IMR-90 (cell line): ENCODE data around the gene ASMTL. TPM values are rescaled to one million over a fixed set of nuclear protein-coding genes. Genes with fewer than 3 reads are reported as not detected.

ENCODE experiments used
- ATAC-seq: fragments of 200-7000 bp; cut with Tn5 transposase; 2 replicates; pipeline ENCODE4 v1.9.1; 2020; ENCODE audit warnings: low read depth, mild to moderate bottlenecking, moderate library complexity
- BruUV-seq: library from RNA; stranded (reverse); fragments of 400-500 nt; replicated peaks from 2 replicates; lab custom pipeline; 2021; lab: Mats Ljungman, UMichigan
- CTCF ChIA-PET: fragments of 300-600 bp; formaldehyde crosslinking; extraction: SDS; loops from one replicate; lab custom pipeline; 2021; ENCODE audit warnings: antibody characterized with exemption; lab: Yijun Ruan, JAX
- POLR2A ChIA-PET: fragments of 300-600 bp; sonication (Branson Sonifier 250); formaldehyde crosslinking; loops from one replicate; lab custom pipeline; 2022; ENCODE audit warnings: antibody characterized with exemption; ENCODE audit not compliant: unreplicated experiment; lab: Charles Lee
- DNase-seq: peaks from one replicate; pipeline ENCODE4 v3.0.0; 2013
- H2AFZ ChIP-seq: replicated peaks from 2 replicates; pipeline ENCODE3; 2013; ENCODE audit warnings: low read length, mild to moderate bottlenecking; ENCODE audit not compliant: poor library complexity
- H2AK5ac ChIP-seq: 2 replicates; pipeline ENCODE4 v1.6.1; 2013; ENCODE audit warnings: low read depth, low read length, inconsistent platforms
- H2AK9ac ChIP-seq: replicated peaks from 2 replicates; pipeline ENCODE3; 2013; ENCODE audit warnings: mild to moderate bottlenecking, low read depth, low read length, moderate library complexity; ENCODE audit not compliant: poor library complexity
- H2BK120ac ChIP-seq: 2 replicates; pipeline ENCODE4 v1.6.1; 2013; ENCODE audit warnings: low read depth, low read length, inconsistent platforms
- H2BK15ac ChIP-seq: 3 replicates; pipeline ENCODE4 v1.6.1; 2013; ENCODE audit warnings: low read depth, low read length, inconsistent platforms
- H2BK20ac ChIP-seq: 2 replicates; pipeline ENCODE4 v1.6.1; 2013; ENCODE audit warnings: low read depth, mild to moderate bottlenecking, inconsistent platforms, low read length, moderate library complexity
- H2BK5ac ChIP-seq: 2 replicates; pipeline ENCODE4 v1.6.1; 2013; ENCODE audit warnings: mild to moderate bottlenecking, low read depth, low read length, inconsistent platforms; ENCODE audit not compliant: poor library complexity, severe bottlenecking
- H3K14ac ChIP-seq: replicated peaks from 2 replicates; pipeline ENCODE4 v1.6.1; 2013; ENCODE audit warnings: low read depth, low read length, inconsistent platforms
- H3K18ac ChIP-seq: 2 replicates; pipeline ENCODE4 v1.6.1; 2013; ENCODE audit warnings: low read depth, low read length, control low read depth
- H3K23ac ChIP-seq: 2 replicates; pipeline ENCODE4 v1.6.1; 2013; ENCODE audit warnings: low read depth, low read length, inconsistent platforms
- H3K27ac ChIP-seq: 2 replicates; pipeline ENCODE4 v1.5.1; 2013; ENCODE audit warnings: mild to moderate bottlenecking, control low read depth, low read length; ENCODE audit not compliant: insufficient read depth
- H3K27me3 ChIP-seq: 2 replicates; pipeline ENCODE4 v1.6.1; 2013; ENCODE audit warnings: low read length; ENCODE audit not compliant: control insufficient read depth, insufficient read depth
- H3K36me3 ChIP-seq: 2 replicates; pipeline ENCODE4 v1.6.1; 2013; ENCODE audit warnings: low read length, mixed read lengths; ENCODE audit not compliant: control insufficient read depth, insufficient read depth
- H3K4ac ChIP-seq: 2 replicates; pipeline ENCODE4 v1.6.1; 2013; ENCODE audit warnings: low read depth, low read length, inconsistent platforms
- H3K4me1 ChIP-seq: 2 replicates; pipeline ENCODE4 v1.6.1; 2013; ENCODE audit warnings: low read length, mixed read lengths; ENCODE audit not compliant: control insufficient read depth, insufficient read depth
- H3K4me2 ChIP-seq: 2 replicates; pipeline ENCODE4 v1.6.1; 2013; ENCODE audit warnings: low read depth, mild to moderate bottlenecking, control low read depth, low read length, moderate library complexity
- H3K4me3 ChIP-seq: 2 replicates; pipeline ENCODE4 v1.5.1; 2013; ENCODE audit warnings: low read depth, mild to moderate bottlenecking, control low read depth, low read length, moderate library complexity; ENCODE audit not compliant: insufficient read depth
- H3K56ac ChIP-seq: 2 replicates; pipeline ENCODE4 v1.6.1; 2013; ENCODE audit warnings: low read length, inconsistent platforms; ENCODE audit not compliant: insufficient read depth; ENCODE audit errors: extremely low read depth
- H3K79me1 ChIP-seq, 2 experiments: 2 replicates each; pipeline ENCODE4 v1.6.1; 2013; ENCODE audit warnings: low read length in 2 of 2, inconsistent platforms in 1 of 2, low read depth in 1 of 2
- H3K9ac ChIP-seq: 2 replicates; pipeline ENCODE4 v1.6.1; 2013; ENCODE audit warnings: low read depth, low read length, control low read depth
- H3K9me1 ChIP-seq: 2 replicates; pipeline ENCODE4 v1.6.1; 2013; ENCODE audit warnings: low read length, inconsistent platforms; ENCODE audit not compliant: insufficient read depth
- H3K9me3 ChIP-seq: 2 replicates; pipeline ENCODE4 v1.6.1; 2013; ENCODE audit warnings: low read length; ENCODE audit not compliant: control insufficient read depth, insufficient read depth
- H4K20me1 ChIP-seq: 2 replicates; pipeline ENCODE4 v1.6.1; 2013; ENCODE audit warnings: low read length, inconsistent platforms; ENCODE audit not compliant: insufficient read depth
- H4K5ac ChIP-seq: 2 replicates; pipeline ENCODE4 v1.6.1; 2013; ENCODE audit warnings: mild to moderate bottlenecking, low read depth, low read length, control low read depth
- H4K8ac ChIP-seq, 2 experiments: 2 replicates each; pipeline ENCODE4 v1.6.1; 2013; ENCODE audit warnings: low read depth in 2 of 2, low read length in 2 of 2, control low read depth in 1 of 2, inconsistent platforms in 1 of 2
- H4K91ac ChIP-seq: 2 replicates; pipeline ENCODE4 v1.6.1; 2013; ENCODE audit warnings: low read depth, low read length, inconsistent platforms; ENCODE audit not compliant: insufficient read depth
- FOS ChIP-seq: fragments of 150-350 bp; IDR thresholded peaks from 2 replicates; pipeline ENCODE4 v1.6.1; 2016; ENCODE audit warnings: low read depth, low read length
- MAZ ChIP-seq: IDR thresholded peaks from 2 replicates; pipeline ENCODE4 v1.6.1; 2012; ENCODE audit warnings: low read depth, mild to moderate bottlenecking, low read length, improper control_type of control experiment, moderate library complexity, borderline replicate concordance
- MXI1 ChIP-seq: IDR thresholded peaks from 2 replicates; pipeline ENCODE4 v1.6.1; 2012; ENCODE audit warnings: low read depth, mild to moderate bottlenecking, low read length, moderate library complexity, borderline replicate concordance
- NFE2L2 ChIP-seq: fragments of 150-350 bp; IDR thresholded peaks from 2 replicates; pipeline ENCODE4 v1.6.1; 2016; ENCODE audit warnings: low read depth, mild to moderate bottlenecking, low read length
- RAD21 ChIP-seq: IDR thresholded peaks from 2 replicates; pipeline ENCODE4 v1.6.1; 2012; ENCODE audit warnings: low read length, improper control_type of control experiment
- RFX5 ChIP-seq: IDR thresholded peaks from 2 replicates; pipeline ENCODE4 v1.8.0; 2012; ENCODE audit warnings: low read depth, mild to moderate bottlenecking, low read length, moderate library complexity
- SMC3 ChIP-seq: fragments of 150-350 bp; IDR thresholded peaks from 2 replicates; pipeline ENCODE4 v1.6.1; 2016; ENCODE audit warnings: low read depth, mild to moderate bottlenecking, antibody characterized with exemption, low read length, moderate library complexity
- WGBS, 2 experiments: methylation state at CpG; one replicate each; pipeline versions ENCODE4 v1.1.5 to v1.1.7; 2013; ENCODE audit warnings: missing lambda C conversion rate in 2 of 2; ENCODE audit not compliant: insufficient read length in 1 of 2; ENCODE audit errors: extremely low coverage in 2 of 2; 5-methylcytosine and 5-hydroxymethylcytosine counted together
- dilution Hi-C: fragments of 300-500 bp; cut with HindIII; formaldehyde crosslinking; loops from one replicate; pipeline ENCODE4 v1.14.3; 2018; ENCODE audit warnings: low sequenced_read_pairs; ENCODE audit not compliant: unreplicated experiment
- in situ Hi-C: fragments of 300-500 bp; cut with MboI; formaldehyde crosslinking; loops from 3 replicates; pipeline ENCODE4 v1.14.3; 2019; ENCODE audit warnings: low sequenced_read_pairs, inconsistent platforms, mixed read lengths
- intact Hi-C: fragments of 100-400 bp; cut with micrococcal nuclease; formaldehyde crosslinking; loops from 2 replicates; pipeline ENCODE4 v1.10.0; 2022
- polyA plus RNA-seq, 3 experiments: library from polyadenylated mRNA; depleted of rRNA; stranded (reverse); fragments of >200 nt; gene quantifications; 2 replicates each; pipeline ENCODE4 v1.2.3, GENCODE V29; 2012; ENCODE audit warnings: low replicate concordance in 1 of 3
- total RNA-seq: library from RNA; depleted of rRNA; stranded (reverse); fragments of >200 nt; gene quantifications from 2 replicates; pipeline ENCODE4 v1.2.3, GENCODE V29; 2012
- TF ChIP-seq, protein P1 (sequence below): conservative IDR thresholded peaks from 2 replicates; pipeline ENCODE4 v1.5.1; 2012; ENCODE audit warnings: mild to moderate bottlenecking, low read depth, low read length, improper control_type of control experiment

The ASMTL gene
- total and polyA plus RNA-seq, 2 of the 4 experiments (the other 2 are of a cell fraction): 13.4 to 33.4 TPM

DNA sequence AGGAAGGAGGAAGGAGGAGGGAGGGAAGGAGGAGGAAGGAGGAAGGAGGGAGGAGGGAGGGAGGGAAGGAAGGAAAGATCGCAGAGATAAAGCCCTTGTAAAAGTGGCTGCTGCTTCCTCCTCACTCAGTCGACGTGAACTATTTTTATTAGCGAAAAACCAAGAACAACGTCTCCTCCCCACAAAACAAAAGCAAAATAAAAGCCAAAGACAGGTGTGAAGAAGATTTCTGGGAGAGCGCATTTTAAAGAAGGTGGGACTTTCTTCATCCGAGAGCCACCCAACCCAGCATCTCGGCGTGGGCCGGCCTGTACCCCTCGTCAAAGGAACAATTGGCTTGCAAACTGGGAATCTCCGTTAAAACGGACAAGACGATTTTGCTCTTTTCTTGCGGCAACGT is 40.7 kb upstream of the ASMTL start:
- no peak overlapping the region for H2BK120ac ChIP-seq
- DNase-seq (no peak), ATAC-seq (no peak)
- no peak overlapping the region for H2BK15ac ChIP-seq
- no peak overlapping the region for H4K91ac ChIP-seq
- H3K27me3 ChIP-seq: no peaks in the 10 kb centered on the region
- H2AK5ac ChIP-seq: no peak overlapping the region
- H3K9me1 ChIP-seq: no peaks in the 10 kb centered on the region
- BruUV-seq: no TSS peak
- no peak overlapping the region for H4K8ac ChIP-seq
- H3K56ac ChIP-seq: no peak overlapping the region
- in situ Hi-C loops (no loop called here), dilution Hi-C loops (no loop called here), intact Hi-C loops (no loop called here)
- H2AFZ ChIP-seq: peak overlapping the region; percentile 51
- no peak overlapping the region for H3K4me3 ChIP-seq
- H3K23ac ChIP-seq: no peak overlapping the region
- no peaks in the 10 kb centered on the region for H4K20me1 ChIP-seq
- ChIA-PET CTCF (no interaction called here), POLR2A (no interaction called here)
- H2BK20ac ChIP-seq: no peak overlapping the region
- no peak overlapping the region for H2AK9ac ChIP-seq
- H3K4me1 ChIP-seq: no peaks in the 10 kb centered on the region
- no peak overlapping the region for H4K5ac ChIP-seq
- H3K36me3 ChIP-seq: no peaks in the 10 kb centered on the region
- no peak overlapping the region for H3K4ac ChIP-seq
- no peak overlapping the region for H3K9ac ChIP-seq
- H3K14ac ChIP-seq: no peak overlapping the region
- TF ChIP-seq FOS (no peak), MAZ (no peak), NFE2L2 (no peak), RAD21 (no peak), RFX5 (no peak), SMC3 (no peak), MXI1 (no peak)
- TF ChIP-seq, protein P1, sequence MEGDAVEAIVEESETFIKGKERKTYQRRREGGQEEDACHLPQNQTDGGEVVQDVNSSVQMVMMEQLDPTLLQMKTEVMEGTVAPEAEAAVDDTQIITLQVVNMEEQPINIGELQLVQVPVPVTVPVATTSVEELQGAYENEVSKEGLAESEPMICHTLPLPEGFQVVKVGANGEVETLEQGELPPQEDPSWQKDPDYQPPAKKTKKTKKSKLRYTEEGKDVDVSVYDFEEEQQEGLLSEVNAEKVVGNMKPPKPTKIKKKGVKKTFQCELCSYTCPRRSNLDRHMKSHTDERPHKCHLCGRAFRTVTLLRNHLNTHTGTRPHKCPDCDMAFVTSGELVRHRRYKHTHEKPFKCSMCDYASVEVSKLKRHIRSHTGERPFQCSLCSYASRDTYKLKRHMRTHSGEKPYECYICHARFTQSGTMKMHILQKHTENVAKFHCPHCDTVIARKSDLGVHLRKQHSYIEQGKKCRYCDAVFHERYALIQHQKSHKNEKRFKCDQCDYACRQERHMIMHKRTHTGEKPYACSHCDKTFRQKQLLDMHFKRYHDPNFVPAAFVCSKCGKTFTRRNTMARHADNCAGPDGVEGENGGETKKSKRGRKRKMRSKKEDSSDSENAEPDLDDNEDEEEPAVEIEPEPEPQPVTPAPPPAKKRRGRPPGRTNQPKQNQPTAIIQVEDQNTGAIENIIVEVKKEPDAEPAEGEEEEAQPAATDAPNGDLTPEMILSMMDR: no peak
- H3K9me3 ChIP-seq: peaks cover 6% of the 10 kb centered on the region; the same call in 1 of the 2 replicates
- H3K27ac ChIP-seq: no peak overlapping the region
- no peak overlapping the region for H3K4me2 ChIP-seq
- H3K79me1 ChIP-seq: no peaks in the 10 kb centered on the region
- 0% methylated on average over 2 of the region's 16 CpGs; no CpG with 5 or more reads in 1 of the 2 experiments for WGBS, 2 experiments
- H3K18ac ChIP-seq: no peak overlapping the region
- no peak overlapping the region for H2BK5ac ChIP-seq
